ENCODE results near the gene MAGEA1.
"Not testable (repeated sequence)": the region's sequence is repeated elsewhere in the genome, so short reads cannot be mapped to it uniquely, and the experiment has no call there.

MAGEA1 gene

DNA sequence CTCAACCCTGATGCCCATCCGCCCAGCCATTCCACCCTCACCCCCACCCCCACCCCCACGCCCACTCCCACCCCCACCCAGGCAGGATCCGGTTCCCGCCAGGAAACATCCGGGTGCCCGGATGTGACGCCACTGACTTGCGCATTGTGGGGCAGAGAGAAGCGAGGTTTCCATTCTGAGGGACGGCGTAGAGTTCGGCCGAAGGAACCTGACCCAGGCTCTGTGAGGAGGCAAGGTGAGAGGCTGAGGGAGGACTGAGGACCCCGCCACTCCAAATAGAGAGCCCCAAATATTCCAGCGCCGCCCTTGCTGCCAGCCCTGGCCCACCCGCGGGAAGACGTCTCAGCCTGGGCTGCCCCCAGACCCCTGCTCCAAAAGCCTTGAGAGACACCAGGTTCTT lies at the start of gene MAGEA1:
MAGEA1 (plus strand) TSS at position 154 of the 400 bp plus-strand sequence. CDS start 3,106 bp downstream, outside the sequence.
- no peak for DNase-seq (ENCODE audit: low read depth)

- DNase-seq (ENCODE audit: low read depth): not testable (repeated sequence)
Measured at GRCh38 chrX:153132924-153133323, 46.2 kb upstream of the MAGEA1 start.

DNA sequence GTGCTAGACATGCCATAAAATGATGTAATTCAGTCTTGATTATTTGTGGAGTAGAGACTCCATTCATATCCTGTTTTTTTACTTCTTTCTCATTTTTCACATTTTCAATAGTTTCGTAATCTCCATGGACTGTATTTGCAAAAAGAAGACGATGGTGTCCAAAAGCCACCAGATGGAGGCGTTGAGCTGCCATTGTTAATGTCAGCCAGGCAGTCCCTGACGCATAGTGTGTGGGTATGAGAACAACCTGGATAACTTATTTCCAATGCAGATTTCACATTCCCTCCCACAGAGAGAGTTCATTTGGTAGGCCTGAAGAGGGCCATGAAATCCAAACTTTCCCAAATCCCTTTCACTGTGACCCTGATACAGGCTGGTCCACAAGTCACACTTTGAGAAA lies 40.0 kb upstream of the MAGEA1 start:
- DNase-seq (ENCODE audit: low read depth): not testable (repeated sequence)

DNA sequence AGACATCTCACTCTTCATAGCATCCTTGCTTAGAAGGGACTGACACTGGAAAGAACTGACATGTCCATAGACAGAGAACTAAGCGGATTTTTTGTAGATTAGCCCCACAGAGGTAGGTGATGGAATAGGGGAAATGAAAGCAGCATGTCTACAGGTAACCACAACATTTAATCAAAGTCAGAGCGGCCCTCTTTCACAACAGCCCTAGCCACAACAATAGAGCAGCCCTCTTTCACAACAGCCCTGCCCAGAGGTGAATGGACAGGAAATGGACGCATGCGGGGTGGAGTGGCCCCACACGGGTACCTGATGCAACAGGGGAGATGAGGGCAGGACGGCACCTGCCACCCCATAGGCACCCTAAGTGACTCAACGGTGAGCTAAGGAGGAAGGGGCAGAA lies 32.8 kb upstream of the MAGEA1 start:
- DNase-seq (ENCODE audit: low read depth): not testable (repeated sequence)

- no peak for DNase-seq (ENCODE audit: low read depth)
Measured at GRCh38 chrX:153153516-153153915, 25.6 kb upstream of the MAGEA1 start.

DNA sequence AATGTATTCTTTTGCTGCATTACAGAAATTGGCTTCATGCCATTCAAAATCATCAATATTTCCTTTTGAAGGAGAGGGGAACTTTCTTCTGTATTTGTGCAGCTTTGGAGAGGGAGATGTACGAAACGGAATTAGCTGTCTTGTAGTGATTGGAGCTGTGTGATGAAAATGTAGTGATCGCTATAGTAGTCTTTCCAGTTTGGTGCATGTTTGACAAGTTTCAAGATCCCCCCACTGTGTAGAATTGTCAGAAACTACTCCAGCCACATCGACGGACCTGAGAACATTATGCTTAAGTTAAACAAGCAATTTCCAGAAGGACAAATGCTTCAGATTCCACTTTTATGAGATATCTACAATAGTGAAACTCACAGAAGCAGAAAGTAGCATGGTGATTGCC lies 21.6 kb upstream of the MAGEA1 start:
- no peak for DNase-seq (ENCODE audit: low read depth)

GRCh38 chrX:153158319-153158718 lies 20.8 kb upstream of the MAGEA1 start:
- no peak for DNase-seq (ENCODE audit: low read depth)

- DNase-seq (ENCODE audit: low read depth): no peak
Measured at GRCh38 chrX:153161952-153162351, 17.1 kb upstream of the MAGEA1 start.

GRCh38 chrX:153164733-153165132 lies 14.4 kb upstream of the MAGEA1 start:
- no peak for DNase-seq (ENCODE audit: low read depth)

DNA sequence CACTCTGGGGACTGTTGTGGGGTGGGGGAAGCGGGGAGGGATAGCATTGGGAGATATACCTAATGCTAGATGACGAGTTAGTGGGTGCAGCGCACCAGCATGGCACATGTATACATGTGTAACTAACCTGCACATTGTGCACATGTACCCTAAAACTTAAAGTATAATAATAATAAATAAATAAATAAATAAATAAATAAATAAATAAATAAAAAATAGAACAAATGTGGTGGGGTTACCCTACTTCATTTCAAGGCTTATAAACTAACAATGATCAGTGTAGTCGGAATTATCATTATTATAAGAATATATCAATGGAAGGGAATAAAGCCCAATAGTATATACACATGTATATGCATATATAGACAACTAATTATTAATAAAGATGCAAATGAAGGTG lies 10.7 kb upstream of the MAGEA1 start:
- not testable (repeated sequence) for DNase-seq (ENCODE audit: low read depth)

DNA sequence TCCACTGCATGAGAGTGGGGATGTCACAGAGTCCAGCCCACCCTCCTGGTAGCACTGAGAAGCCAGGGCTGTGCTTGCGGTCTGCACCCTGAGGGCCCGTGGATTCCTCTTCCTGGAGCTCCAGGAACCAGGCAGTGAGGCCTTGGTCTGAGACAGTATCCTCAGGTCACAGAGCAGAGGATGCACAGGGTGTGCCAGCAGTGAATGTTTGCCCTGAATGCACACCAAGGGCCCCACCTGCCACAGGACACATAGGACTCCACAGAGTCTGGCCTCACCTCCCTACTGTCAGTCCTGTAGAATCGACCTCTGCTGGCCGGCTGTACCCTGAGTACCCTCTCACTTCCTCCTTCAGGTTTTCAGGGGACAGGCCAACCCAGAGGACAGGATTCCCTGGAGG lies 2.7 kb downstream of the MAGEA1 start:
- DNase-seq (ENCODE audit: low read depth): no peak

- DNase-seq (ENCODE audit: low read depth): no peak
Measured at GRCh38 chrX:153184787-153185186, 5.7 kb downstream of the MAGEA1 start.

DNA sequence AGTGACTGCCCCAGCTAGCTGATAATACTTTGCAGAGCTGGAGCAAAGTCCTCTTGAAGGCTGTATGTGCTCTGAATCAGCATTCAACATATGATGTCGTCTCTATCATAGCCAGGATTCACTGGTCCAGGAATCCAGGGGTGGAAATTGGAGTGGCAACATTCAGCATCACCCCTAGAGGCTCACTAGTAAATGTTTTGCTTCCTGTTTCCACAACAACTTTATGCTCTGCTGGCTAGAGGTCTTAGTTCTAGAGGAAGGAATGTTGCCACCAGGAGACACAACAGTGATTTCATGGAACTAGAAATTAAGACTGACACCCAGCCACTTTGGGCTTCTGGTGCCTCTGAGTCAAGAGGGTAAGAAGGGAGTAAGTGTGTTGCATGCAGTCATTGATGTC lies 11.3 kb downstream of the MAGEA1 start:
- no peak for DNase-seq (ENCODE audit: low read depth)

DNA sequence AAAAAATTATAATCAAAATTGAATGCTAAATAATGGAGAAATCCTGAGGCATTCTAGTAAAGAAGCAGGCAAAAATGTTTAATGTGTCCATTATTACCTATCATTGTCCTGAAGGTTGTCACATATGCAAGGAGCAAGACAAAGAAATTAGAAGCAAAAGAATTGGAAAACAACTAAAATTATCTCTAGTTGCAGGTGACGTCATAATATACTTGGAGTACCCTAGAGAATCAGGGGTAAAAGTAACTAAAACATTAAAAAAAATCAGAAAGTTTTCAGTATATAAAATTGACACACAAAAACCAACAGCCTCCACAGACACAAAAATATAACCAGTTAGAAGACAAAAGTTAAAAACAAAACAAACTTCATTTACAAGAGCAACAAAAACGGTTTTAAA lies 21.4 kb downstream of the MAGEA1 start:
- DNase-seq (ENCODE audit: low read depth): no peak

- DNase-seq (ENCODE audit: low read depth): no peak
Measured at GRCh38 chrX:153206425-153207046, 27.5 kb downstream of the MAGEA1 start.

GRCh38 chrX:153209347-153209746 lies 30.3 kb downstream of the MAGEA1 start:
- DNase-seq (ENCODE audit: low read depth): no peak

GRCh38 chrX:153214934-153215333 lies 35.9 kb downstream of the MAGEA1 start:
- DNase-seq (ENCODE audit: low read depth): no peak

DNA sequence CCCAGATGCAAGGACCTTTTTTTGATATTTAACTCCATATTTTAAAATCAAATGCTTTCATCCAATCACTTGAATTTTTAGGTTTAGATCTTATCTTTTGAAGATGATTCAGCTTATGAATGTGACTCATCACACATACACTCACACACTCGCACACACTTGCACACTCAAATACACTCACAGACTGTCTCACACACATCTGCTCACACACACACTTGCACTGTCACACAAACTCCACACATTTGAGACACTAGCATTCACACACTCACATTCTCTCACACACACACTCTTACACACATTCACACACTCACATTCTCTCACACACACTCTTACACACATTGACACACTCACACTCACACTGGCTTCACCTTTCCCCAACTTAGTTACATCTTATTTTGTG lies 37.8 kb downstream of the MAGEA1 start:
- DNase-seq (ENCODE audit: low read depth): no peak

- DNase-seq (ENCODE audit: low read depth): no peak
Measured at GRCh38 chrX:153225438-153226098, 46.5 kb downstream of the MAGEA1 start.

DNA sequence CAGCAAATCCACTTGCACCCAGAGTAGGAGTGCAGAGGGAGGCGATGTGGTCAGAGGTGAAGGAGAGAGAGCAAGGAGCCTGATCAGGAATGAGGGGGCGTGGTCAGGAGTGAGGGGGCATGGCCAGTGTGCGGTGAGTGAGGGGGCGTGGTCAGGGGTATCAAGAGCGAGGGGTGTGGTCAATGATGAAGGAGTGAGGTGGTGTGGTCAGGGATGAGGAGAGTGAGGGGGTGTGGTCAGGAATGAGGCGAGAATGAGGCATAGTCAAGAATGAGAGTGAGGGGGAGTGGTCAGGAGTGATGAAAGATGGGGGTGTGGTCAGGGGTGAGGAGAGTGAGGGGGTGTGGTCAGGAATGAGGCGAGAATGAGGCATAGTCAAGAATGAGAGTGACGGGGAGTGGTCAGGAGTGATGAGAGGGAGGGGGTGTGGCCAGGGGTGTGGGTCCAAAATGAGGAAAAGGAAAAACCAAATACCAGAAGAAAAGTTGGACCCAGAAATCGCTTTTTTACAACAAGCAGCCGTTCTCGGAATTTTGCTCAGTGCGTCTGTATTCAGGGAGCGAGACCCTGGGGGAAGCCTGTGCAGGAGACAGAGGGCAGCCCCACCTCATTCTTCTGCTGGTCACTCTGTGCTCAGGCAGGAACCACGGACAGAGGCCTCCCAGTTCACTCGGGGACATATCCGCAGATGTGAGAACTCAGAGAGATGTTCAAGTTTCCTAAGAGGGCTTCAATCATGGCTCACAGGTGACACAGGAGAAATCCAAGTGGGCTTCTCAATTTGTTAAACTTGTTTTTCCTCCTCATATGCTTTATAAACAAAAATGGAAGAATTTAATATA lies 47.5 kb downstream of the MAGEA1 start:
- no peak for DNase-seq (ENCODE audit: low read depth)

All from stimulated activated CD8-positive, alpha-beta memory T cell treated with anti-CD3 and anti-CD28 coated beads, Interleukin-15, amount 100 ng/mL, for 24 hours (primary cell).